ENCODE measurements around the gene SMARCC1.
A peak's percentile ranks its signal among the peaks of the same experiment; 100 is the strongest.

The SMARCC1 gene

GRCh38 chr3:47678446-47679338, 103.0 kb downstream of the SMARCC1 start:
- TF ChIP-seq, protein P1, sequence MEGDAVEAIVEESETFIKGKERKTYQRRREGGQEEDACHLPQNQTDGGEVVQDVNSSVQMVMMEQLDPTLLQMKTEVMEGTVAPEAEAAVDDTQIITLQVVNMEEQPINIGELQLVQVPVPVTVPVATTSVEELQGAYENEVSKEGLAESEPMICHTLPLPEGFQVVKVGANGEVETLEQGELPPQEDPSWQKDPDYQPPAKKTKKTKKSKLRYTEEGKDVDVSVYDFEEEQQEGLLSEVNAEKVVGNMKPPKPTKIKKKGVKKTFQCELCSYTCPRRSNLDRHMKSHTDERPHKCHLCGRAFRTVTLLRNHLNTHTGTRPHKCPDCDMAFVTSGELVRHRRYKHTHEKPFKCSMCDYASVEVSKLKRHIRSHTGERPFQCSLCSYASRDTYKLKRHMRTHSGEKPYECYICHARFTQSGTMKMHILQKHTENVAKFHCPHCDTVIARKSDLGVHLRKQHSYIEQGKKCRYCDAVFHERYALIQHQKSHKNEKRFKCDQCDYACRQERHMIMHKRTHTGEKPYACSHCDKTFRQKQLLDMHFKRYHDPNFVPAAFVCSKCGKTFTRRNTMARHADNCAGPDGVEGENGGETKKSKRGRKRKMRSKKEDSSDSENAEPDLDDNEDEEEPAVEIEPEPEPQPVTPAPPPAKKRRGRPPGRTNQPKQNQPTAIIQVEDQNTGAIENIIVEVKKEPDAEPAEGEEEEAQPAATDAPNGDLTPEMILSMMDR (IDR thresholded peaks at IDR 0.05; ENCODE audit: low read depth, low read length), result no peak
- TF ChIP-seq MYC (IDR thresholded peaks at IDR 0.05; ENCODE audit: low read depth, low read length) (no peak), POLR2A (IDR thresholded peaks at IDR 0.05; ENCODE audit: extremely low read depth, insufficient read length) (no peak), MAX (IDR thresholded peaks at IDR 0.05; ENCODE audit: low read depth, low read length) (no peak)
- no peak overlapping the region for H3K4me3 ChIP-seq (ENCODE audit: low read depth, low read length)
- DNase-seq (ENCODE audit: low read depth), result no peak

DNA sequence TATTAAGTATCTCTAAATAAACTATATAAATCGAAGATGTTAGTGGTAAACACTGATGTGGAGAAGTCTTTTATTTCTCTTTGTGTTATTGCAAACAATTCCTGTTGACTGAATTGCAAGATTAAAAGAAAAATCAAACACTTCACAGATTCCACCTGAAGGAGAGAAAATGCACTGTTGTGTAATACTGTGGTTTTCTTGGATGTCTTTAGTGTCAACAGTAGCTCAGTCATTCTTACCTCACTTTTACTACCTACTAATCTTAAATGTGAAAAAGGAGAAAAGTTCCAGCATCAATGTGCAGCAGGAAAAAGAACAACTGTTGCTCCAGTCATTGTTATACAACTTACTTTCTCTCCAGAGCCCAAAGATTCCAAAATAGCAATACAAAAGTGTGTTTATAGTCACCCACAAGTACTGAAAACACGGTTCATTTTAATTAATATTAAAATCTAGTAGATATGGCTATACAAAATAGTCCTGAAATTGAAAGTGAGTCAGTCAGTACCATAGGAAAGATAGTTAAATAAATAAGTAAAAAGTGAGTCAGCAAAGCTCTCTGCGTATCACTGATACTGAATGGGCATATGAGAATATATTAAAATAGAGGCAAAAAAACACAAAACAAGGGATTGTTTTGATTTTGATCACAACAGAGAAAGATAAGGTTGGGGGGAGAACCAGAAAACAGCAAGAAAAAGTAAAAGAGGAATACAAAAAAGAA, 112.5 kb downstream of the SMARCC1 start:
- no peak for DNase-seq (ENCODE audit: low read depth)
- TF ChIP-seq MYC (IDR thresholded peaks at IDR 0.05; ENCODE audit: low read depth, low read length) (no peak), POLR2A (IDR thresholded peaks at IDR 0.05; ENCODE audit: extremely low read depth, insufficient read length) (no peak), MAX (IDR thresholded peaks at IDR 0.05; ENCODE audit: low read depth, low read length) (no peak)
- TF ChIP-seq, protein P1 (IDR thresholded peaks at IDR 0.05; ENCODE audit: low read depth, low read length), result no peak
- no peak overlapping the region for H3K4me3 ChIP-seq (ENCODE audit: low read depth, low read length)

DNA sequence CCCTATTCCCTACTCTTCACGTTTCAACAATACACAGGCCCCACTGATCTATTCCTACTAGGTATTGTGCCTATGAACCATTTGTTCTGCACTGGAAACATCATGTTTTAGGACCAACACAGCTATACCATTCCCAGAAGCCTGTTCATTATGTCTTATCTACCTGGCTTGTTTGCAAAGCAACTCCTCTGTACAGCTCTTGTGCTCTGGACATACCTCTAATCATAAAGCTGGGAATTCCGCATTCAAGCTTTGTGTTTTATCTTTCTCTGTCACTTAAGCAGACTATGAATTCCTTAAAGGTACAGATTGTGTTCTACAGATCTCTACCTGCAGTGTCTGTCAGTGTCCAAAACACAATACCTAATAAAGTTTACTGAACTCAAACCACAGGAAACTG, 115.6 kb downstream of the SMARCC1 start:
- H3K4me3 ChIP-seq (ENCODE audit: low read depth, low read length), result no peak overlapping the region
- TF ChIP-seq POLR2A (IDR thresholded peaks at IDR 0.05; ENCODE audit: extremely low read depth, insufficient read length), result no peak
- TF ChIP-seq, protein P1 (IDR thresholded peaks at IDR 0.05; ENCODE audit: low read depth, low read length), result no peak
- no peak for TF ChIP-seq MYC (IDR thresholded peaks at IDR 0.05; ENCODE audit: low read depth, low read length)
- TF ChIP-seq MAX (IDR thresholded peaks at IDR 0.05; ENCODE audit: low read depth, low read length), result no peak
- DNase-seq (ENCODE audit: low read depth), result no peak

GRCh38 chr3:47664519-47664918, 117.2 kb downstream of the SMARCC1 start:
- TF ChIP-seq MYC (IDR thresholded peaks at IDR 0.05; ENCODE audit: low read depth, low read length), result no peak
- TF ChIP-seq, protein P1 (IDR thresholded peaks at IDR 0.05; ENCODE audit: low read depth, low read length), result peak; percentile 33
- no peak overlapping the region for H3K4me3 ChIP-seq (ENCODE audit: low read depth, low read length)
- peak; percentile 68 for DNase-seq (ENCODE audit: low read depth)

GRCh38 chr3:47663630-47664240, 118.0 kb downstream of the SMARCC1 start:
- DNase-seq (ENCODE audit: low read depth), result peak; percentile 58
- TF ChIP-seq MAX (IDR thresholded peaks at IDR 0.05; ENCODE audit: low read depth, low read length) (no peak), MYC (IDR thresholded peaks at IDR 0.05; ENCODE audit: low read depth, low read length) (no peak), POLR2A (IDR thresholded peaks at IDR 0.05; ENCODE audit: extremely low read depth, insufficient read length) (no peak)
- TF ChIP-seq, protein P1 (IDR thresholded peaks at IDR 0.05; ENCODE audit: low read depth, low read length), result no peak
- no peak overlapping the region for H3K4me3 ChIP-seq (ENCODE audit: low read depth, low read length)
